Measurements from ENCODE around the gene JOSD1.
A peak's percentile ranks its signal among the peaks of the same experiment; 100 is the strongest.
"Not testable (repeated sequence)": the region's sequence is repeated elsewhere in the genome, so short reads cannot be mapped to it uniquely, and the experiment has no call there.

Gene JOSD1

GRCh38 chr22:38684895-38685294, 15.8 kb downstream of the JOSD1 start:
- no peak for DNase-seq (ENCODE audit: low spot score)

- peak; percentile 98 for DNase-seq (ENCODE audit: low spot score)
Measured at GRCh38 chr22:38681582-38682335, 19.0 kb downstream of the JOSD1 start, which contains the start of gene TOMM22. TOMM22 (plus strand) TSS chr22:38681957; CDS start chr22:38681979, 22 bp downstream.

GRCh38 chr22:38675833-38676232, 24.9 kb downstream of the JOSD1 start:
- DNase-seq (ENCODE audit: low spot score), result no peak

GRCh38 chr22:38674888-38675287, 25.9 kb downstream of the JOSD1 start:
- no peak for DNase-seq (ENCODE audit: low spot score)

GRCh38 chr22:38657045-38657909, 43.5 kb downstream of the JOSD1 start:
- DNase-seq (ENCODE audit: low spot score), result no peak

- peak; percentile 99 for DNase-seq (ENCODE audit: low spot score)
Measured at GRCh38 chr22:38656256-38657044, 44.3 kb downstream of the JOSD1 start, which contains the start of the genes CBY1 and FAM227A. CBY1 (plus strand) TSS chr22:38656638; CDS start chr22:38668055, 11,417 bp downstream. FAM227A (minus strand) TSS chr22:38656392; CDS start chr22:38650168, 6,224 bp downstream.

- DNase-seq (ENCODE audit: low spot score), result no peak
Measured at GRCh38 chr22:38655519-38656255, 45.1 kb downstream of the JOSD1 start.

- no peak for DNase-seq (ENCODE audit: low spot score)
Measured at GRCh38 chr22:38653741-38654140, 47.0 kb downstream of the JOSD1 start.

- DNase-seq (ENCODE audit: low spot score), result no peak
Measured at GRCh38 chr22:38652859-38653258, 47.9 kb downstream of the JOSD1 start.

GRCh38 chr22:38649841-38650522, 50.8 kb downstream of the JOSD1 start:
- no peak for DNase-seq (ENCODE audit: low spot score)

GRCh38 chr22:38645430-38645829, 55.3 kb downstream of the JOSD1 start:
- DNase-seq (ENCODE audit: low spot score), result no peak

- DNase-seq (ENCODE audit: low spot score), result not testable (repeated sequence)
Measured at GRCh38 chr22:38644245-38644644, 56.5 kb downstream of the JOSD1 start.

GRCh38 chr22:38641476-38642040, 59.2 kb downstream of the JOSD1 start:
- no peak for DNase-seq (ENCODE audit: low spot score)

GRCh38 chr22:38638728-38639127, 62.0 kb downstream of the JOSD1 start:
- no peak for DNase-seq (ENCODE audit: low spot score)

- DNase-seq (ENCODE audit: low spot score), result no peak
Measured at GRCh38 chr22:38638216-38638615, 62.5 kb downstream of the JOSD1 start.
